ES-I3 (cell line): ENCODE measurements around the gene CERS3.

Source experiments
- H3K36me3 ChIP-seq: 2 replicates; pipeline ENCODE4 v1.6.1; 2013; ENCODE audit warnings: mild to moderate bottlenecking, low read length, control low read depth, moderate library complexity; ENCODE audit not compliant: insufficient read depth
- H3K4me1 ChIP-seq: 2 replicates; pipeline ENCODE4 v1.6.1; 2013; ENCODE audit warnings: mild to moderate bottlenecking, control low read depth, low read length; ENCODE audit not compliant: insufficient read depth
- H3K9ac ChIP-seq: 2 replicates; pipeline ENCODE4 v1.6.1; 2013; ENCODE audit warnings: low read depth, mild to moderate bottlenecking, low read length, moderate library complexity
- H3K9me3 ChIP-seq: 2 replicates; pipeline ENCODE4 v1.6.1; 2013; ENCODE audit warnings: mild to moderate bottlenecking, low read length, moderate library complexity; ENCODE audit not compliant: control insufficient read depth, insufficient read depth

Gene CERS3

DNA sequence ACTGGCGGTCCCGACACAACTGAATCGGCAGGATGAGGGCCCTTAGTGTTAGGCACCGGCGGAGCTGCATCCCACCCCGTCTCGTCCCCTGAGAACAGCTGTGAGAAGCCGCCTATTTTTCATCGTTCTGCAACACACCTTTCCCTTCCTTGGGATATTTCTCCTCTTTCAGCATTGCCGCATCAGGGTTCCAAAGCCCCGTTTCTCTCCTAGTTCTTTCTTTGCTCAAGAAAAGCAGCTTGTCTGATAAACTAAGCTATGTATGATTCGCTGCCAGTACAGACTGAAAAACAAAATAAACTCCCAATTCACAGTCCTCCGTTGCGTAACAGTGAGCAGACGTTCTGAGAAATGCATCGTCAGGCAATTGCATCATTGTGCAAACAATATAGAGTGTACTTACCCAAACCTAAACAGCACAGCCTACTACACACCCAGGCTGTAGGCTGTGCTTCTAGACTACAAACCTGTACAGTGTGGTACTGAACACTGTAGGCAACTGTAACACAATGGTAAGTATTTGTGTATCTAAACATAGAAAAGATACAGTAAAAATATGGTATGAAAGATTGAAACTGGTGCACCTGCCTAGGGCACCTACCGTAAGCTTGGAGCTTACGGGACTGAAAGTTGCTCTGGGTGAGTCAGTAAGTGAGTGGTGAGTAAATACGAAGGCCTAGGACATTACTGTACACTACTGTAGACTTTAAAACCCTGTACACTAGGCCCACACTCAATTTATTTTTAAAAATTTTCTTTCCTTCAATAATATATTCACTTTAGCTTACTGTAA, 178.1 kb downstream of the CERS3 start:
- no peaks in the 10 kb centered on the region for H3K9me3 ChIP-seq
- no peaks in the 10 kb centered on the region for H3K4me1 ChIP-seq
- H3K9ac ChIP-seq = peak overlapping the region; percentile 86; the same call in 1 of the 2 replicates
- no peaks in the 10 kb centered on the region for H3K36me3 ChIP-seq
